Superior temporal gyrus (tissue), 1 donor: Measurements from ENCODE around the gene ZCCHC24.
A peak's percentile ranks its signal among the peaks of the same experiment; 100 is the strongest.

Experiments used
- DNase-seq: peaks from one replicate; pipeline ENCODE4 v3.0.0-alpha.2; 2016; ENCODE audit errors: extremely low spot score

ZCCHC24 gene

DNA sequence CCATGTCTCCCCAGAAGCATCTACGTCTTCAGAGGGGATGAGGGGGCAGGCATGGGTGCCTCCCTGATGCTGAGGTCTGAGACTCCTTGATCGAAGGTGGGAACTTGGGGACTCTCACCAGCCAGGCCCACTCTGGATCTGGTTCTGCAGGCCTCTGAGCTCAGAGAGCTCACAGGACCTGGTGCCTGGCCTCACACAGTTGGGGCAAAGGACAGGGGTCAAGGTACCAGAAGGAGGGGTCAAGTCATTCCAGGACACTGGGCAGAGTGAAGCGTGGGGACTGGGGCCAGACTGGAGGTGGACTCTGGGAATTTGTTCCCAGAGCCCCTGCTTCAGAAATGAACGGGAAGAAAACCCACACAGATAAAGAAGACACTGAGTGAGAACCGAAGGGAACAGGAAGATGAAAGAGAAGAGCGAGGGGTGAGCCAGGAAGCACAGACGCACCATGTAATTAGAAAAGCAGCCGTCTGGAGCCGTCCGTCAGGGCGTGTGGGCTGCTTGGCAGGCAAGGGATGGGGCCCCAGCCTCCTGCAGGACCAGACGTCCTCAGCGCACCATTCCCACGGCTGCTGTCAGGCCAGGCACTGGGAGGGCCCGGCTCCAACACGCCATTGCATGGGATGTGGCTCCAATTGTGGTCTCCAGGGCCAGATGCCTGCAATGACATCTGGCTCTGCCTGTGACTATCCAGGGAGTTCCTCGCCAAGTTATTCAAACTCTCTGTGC, 47.7 kb downstream of the ZCCHC24 start:
- DNase-seq: no peak

DNA sequence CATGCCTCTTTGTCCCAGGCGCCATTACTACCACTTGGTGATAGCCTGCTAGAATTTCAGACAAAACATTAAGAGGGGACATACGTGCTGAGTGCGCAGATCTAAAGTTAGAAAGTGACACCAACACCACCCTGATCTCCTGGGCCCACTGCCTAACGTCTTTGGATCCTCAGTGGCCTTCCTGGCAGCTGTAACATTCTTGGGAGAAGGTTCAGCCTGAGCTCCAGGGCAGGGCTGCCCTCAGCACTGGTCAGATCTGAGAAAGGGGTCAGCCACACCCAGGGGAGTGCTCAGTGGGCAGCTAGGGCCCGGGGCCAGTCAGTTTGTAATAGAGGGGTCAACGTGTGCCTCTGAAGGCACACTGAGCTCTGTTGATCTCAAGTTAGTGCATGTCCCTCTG, 48.4 kb downstream of the ZCCHC24 start:
- DNase-seq: no peak

DNA sequence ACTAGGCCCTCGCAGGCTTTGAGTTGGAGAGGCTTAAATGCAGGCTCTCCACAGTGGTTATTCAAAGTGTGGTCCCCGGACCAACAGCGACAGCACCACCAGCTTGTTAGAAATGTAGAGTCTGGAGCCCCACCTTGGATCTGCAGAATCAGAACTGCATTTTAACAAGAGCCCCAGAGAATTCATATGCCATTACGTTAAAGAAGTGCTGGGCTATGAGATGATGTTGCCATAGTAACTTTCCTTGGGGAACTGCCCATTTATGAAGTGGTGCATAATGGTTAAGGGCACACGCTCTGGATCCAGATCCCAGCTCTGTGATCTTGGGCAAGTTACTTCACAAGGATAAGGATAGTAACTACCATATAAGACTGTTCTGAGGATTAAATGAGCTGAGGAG, 48.9 kb downstream of the ZCCHC24 start:
- DNase-seq: no peak

DNA sequence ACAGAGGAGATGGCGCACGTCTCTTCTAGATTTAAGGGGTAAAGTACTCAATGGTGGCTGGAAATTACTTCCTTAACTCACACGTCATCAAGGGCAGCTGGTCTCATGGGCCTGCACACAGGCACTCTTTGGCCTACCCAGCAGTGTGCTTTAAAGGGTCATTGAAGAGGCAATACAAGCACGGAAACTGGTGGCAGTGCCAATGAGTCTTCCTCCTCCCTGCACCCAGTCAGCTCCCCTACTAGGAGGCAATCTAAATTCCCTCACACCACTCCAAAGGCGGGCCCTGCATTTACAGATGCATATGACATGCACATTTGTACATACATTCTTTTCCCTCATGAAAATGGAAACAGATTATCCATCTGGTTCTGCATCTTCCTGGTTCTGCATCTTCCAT, 50.8 kb downstream of the ZCCHC24 start:
- DNase-seq: no peak

DNA sequence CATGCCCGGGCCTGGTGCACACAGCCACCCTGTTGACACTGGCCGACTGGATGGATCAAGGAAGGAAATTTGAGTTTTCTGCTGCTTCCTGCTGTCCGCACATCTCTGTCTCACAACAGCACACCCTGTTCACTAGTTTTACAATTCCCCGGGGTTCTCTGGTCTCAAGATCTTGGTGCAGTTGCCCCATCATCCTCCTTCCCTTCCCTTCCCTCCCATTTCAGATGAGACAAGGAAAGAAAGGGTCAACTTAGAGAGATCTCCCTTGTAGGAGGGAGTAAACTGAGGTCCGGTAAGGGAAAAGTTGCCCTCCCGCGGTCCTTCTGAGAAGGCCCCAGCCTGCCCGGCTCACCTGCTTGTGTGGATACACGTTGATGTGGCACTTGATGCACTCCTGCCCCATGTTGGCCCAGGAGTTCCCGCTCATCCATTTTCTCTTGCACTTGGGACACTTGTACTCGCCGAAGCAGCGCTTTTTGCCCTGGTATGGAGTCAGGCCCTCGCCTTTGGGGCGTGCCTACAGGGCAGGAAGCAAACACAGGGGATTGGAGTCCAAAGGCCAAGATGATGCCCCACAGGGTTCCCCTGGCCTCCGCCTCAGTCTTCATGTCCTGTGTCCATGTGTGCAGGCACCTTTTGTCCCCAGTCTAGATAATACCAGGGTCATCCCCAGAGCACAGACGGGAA, 51.4 kb downstream of the ZCCHC24 start:
- no peak for DNase-seq

DNA sequence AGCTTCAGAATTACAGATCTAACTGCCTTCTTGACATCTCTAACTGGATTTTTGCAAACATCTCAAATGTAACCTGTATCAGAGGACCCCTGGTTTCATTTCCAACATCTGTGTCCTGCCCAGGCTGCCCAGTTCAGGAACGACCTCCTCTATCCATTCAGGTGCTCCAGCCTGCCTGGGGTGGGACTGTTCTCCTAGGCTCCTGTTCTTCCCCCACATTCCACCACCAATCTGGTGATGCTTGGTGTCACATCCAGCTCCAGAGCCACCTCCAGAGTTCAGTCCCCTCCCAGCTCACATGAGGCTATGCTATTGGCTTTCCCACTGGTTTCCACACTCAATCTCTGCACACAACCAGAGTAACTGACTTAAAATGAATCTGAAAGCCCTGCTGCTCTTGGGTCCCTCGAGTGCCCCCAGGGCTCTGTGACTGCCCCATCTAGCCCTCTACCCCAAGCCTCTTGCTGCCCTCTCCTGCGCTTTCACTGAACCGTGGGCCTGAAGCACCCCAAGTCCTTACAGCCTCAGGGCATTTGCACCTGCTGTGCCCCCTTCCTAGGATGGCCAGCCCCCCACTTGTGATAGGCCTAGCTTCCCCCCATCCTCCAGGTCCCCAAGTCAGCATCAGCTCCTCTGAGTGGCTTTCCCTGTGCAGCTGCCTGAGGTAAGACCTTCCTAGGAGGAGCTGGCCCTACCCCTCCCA, 52.1 kb downstream of the ZCCHC24 start:
- no peak for DNase-seq

DNA sequence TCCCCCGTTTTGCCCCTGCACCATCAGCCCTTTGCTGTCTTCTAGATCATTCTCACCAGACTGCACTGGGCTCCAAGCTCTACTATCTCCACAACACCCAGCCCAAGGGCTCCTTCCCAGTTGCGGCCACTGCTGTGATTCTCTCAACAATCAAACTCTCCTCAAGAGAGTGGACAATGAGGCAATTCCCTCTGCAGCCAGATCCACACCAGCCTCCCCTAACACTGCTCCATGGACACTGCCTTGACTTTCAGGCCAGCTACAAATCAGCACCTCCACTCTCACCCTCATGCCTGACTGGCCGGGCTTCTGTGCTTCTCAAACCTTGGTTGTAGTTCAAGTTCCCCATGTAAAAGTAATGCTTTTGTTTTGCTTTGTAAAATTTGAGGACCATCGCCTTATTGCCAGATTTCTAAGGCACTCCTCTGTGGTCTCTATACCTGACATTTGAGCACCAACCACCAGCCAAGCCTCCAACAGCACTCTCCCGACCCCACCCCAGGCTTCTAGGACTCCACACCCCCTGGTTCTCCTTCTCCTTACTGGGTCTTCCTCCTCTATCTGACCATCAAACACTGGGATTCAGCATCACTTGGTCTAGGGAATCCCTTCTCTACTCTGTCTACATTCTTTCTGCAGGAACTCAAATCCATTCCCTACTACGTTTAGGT, 52.8 kb downstream of the ZCCHC24 start:
- no peak for DNase-seq

DNA sequence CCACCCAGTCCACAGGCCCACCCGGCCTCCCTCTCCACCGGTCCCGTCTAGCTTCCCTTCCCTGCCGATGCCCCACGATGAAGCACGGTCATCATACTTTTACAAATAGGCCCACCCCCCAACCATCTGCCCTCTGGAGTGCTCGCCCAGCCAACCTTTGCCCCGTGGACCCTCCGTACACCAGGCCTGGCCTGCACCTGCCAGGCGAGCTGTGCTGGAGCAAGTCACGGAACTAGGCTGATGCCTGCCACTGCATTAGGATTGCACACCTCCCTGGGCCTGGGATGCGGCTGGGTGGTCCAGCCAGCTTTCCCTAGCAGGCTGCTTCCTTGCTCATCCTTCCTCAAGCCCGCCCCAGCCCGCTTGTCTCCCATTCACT, 53.4 kb downstream of the ZCCHC24 start:
- DNase-seq: no peak

DNA sequence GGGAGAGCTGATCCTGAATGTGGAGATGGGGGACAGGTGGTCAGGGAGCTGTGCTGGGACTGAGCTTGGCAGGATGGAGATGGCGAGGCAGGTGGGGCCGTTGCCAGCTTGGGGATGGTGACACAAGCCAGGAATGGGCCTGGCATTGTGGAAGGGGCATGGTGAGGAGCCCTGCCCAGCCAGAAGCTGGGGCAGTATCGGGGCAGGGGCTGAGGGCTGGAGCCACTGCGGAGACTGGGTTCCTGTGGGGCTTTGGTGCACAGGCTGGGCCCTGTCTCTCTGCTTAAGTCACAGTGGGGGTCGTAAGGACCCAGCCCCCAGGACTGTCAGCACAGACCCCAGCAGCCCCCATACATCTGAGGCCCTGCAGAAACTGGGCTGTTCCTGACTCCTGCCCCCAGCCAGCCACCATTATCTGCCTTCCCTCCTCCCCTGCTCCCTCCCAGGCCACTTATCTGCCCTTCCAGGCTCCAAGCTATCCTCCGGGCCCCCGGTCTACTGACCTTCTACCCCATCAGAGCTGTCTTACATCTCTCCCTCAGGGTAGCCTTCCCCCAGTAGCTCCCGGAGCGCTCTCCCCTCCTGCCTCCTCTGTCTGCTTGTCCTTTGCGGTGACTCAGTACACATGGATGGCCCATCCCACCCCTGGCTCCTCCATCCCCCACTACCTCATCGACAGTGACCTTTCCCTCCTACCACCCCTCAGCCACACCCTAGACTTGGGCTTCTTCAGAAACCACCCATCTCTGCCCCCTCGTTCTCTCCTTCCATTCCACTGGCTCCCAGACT, 54.0 kb downstream of the ZCCHC24 start:
- DNase-seq: no peak

DNA sequence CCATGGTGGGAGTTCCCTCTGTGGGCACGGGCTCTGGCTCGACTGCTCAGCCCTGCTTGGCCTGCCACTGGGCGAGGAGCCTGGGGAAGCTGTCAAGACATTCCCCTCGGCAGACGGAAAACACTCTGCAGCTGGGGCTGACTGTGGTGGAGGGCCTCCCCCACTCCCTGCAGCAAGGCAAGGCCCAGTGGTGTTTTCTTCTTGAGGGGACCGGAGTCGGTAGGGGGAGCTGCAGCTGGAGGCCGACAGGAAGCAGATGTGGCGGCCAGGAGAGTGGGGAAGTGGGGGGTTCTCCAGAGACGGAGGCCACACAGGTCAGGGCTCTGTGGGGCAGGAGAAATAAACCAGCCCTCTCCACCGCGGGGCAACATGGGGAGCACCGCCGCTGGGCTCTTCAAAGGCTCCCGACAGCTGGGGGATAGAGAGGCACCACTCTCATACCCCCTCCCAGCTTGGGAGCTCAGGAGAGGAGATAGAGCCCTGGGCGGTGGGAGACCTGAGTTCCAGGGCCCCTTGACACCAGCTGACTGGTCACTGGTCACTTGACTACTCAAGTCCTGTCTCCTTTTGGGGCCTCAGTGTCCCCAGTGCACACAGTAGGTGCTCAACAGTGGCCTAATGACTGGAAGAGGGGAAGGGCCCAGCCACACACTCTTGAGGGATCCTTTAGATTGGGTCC, 54.7 kb downstream of the ZCCHC24 start:
- DNase-seq: peak; percentile 6

DNA sequence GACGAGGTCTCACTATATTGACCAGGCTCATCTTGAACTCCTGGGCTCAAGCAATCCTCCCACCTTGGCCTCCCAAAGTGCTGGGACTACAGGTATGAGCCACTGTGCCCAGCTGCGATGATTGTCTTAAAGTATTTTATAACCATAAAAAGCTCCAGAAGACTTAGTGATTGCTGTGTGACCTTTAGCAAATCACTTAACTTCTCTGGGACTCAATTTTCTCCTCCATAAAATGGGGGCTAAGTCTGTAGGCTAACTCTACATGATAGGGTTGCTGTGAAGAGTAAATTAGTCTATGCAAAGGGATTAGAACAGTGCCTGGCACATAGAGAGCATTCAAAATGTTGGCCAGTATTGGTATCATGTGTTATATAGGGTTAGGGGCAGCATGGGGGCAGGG, 55.4 kb downstream of the ZCCHC24 start:
- DNase-seq: no peak

DNA sequence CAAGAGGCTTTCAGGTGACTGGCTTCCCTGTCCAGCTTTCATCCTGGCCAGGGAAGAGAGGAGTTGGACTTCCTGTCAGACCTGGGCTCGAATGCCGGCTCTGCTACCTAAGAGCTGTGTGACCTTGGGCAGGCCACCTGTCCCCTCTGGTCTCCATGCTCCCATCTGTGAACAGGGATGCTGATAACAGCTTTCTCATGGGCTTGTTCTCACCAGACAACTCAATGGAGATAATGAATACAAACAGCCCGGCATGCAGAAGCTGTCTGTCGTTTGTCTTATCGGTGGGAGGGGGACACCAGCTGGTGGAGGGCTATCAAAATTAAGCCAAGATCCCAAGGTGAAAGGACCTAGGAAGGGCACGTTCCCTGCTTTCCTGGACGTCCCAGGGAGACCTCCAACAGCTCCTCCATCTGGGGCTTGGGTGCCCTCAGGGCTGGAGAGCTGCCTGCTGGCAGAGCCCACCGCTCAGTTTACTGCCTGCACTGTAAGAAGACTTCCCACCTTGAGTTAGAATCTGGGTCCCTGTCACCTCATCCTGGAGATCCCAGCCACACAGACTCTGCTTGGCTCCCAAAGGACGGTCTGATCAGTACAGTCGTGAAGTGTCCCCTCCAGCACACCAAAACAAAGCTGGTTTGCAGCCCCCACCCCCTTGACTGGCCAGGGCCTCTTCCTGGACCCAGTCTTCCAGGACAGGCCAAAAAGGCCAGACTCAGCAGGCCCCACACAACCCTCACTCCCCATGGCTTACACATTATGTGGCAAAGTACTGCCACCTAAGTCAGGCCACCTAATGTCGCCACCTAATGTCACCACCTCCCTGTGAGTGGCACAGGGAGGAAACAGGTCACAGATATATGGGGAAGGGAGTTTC, 57.2 kb downstream of the ZCCHC24 start:
- DNase-seq: no peak

DNA sequence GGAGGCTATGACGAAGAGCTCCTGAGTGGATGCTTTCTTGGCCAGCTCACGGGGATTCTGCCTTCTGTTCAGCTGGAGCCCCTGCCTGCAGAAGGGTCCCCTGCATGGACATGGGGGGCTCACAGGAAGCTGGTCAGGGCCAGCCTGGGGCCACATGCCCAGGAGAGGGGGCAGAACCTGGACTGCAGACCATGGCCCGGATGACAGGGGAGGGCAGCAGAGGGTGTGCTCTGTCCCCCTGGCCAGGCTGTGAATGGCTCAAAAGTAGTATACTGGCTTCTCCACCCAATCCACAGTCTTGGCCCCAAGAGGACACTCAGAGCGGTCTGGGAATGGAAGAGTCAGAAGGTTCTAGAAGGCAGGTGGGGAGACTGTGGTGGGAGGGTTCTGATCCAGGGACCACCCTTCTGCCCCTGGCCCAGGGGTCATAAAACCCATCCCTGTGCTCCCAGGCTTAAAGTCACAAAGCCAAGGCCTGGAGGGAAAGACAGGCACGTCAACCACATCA, 57.9 kb downstream of the ZCCHC24 start:
- no peak for DNase-seq

DNA sequence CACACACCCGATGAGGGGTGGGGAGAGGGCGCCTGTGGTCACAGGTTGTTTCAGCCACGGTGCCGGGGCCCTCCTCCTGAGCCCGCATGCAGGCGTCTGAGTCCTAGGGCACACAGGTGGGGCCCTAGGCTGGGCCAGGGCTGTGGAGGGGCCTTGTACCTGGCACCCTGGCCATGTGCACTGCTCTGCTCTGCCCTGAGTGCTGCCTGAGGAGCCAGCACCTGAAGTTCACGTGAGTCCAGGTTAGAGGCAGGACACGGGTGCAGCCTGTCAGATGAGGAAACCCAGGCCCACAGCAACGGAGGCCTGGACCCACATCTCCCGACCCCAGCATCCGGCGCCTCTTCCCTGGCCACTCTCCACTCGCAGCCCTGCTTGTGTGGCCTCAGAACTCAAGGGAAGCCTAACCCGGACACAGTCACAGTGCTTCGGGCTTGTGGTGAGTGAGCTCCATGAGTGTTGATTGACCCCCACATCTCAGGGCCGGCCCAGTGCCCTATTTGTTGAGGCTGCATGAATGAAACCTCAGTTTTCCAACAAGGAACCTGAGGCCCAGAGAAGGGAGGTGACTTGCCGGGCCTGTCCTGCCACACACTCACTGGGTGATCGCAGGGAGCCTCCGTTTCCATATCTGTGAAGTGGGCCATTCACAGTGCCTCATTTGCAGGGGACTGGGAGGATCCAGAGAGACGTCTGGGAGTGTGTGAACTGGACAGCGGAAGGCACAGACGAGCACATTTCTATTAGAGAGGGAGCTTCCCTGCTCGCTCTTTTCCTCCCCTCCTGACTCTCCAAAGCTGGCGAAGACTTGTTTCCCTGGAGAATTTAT, 58.6 kb downstream of the ZCCHC24 start:
- no peak for DNase-seq

DNA sequence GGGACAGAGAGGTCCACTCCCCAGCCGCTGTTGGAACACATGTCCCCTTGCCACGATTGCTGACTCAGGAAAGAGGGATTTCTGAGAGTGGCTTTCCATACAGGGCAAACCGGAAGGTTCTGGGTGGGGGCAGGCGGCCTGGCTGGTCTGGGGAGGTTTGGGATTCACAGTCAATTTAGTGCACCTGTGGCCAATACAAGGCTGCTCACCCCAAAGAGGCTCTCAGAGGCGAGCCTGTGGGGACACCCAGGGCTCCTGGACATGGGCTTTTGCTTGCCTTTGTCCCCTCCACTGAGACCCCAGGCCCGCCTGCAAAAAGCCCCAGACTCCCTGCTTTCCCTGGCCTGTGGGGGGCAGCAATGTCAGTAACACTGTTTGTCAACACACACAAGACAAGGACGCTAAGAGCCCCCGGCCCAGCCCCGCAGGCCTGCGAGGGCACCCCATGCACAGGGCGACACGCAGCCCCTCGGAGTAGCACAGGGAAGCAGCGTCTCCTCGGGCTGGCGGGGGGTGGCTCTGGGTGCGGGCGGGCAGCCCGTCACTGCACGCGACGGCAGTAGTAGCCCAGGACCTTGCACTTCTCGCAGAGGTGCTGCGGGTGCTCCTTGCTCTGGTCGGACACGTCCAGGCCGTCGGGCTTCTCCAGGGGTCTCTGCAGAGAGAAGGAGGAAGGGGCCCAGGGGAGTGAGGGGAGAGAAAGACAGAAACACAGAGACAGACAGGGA, 59.5 kb downstream of the ZCCHC24 start:
- no peak for DNase-seq

DNA sequence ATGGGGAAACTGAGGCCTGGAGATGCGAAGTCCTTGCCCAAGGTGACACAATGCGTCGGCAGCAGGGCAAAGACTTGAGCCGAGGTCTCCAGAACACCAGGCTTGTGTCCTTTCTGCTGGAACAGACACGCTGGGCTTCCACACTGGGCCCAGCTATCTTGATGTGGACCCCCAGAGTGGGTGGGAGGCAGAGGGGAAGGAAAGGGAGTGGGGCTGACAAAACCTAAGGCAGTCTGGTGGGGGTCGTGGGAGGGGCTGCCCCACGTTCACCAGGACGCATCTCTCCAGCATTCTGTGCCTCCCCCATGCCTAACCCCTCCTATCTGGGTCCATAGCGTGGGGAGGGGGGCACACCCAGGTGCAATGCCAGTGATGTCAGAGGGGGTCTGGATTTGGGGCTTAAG, 60.0 kb downstream of the ZCCHC24 start:
- no peak for DNase-seq

DNA sequence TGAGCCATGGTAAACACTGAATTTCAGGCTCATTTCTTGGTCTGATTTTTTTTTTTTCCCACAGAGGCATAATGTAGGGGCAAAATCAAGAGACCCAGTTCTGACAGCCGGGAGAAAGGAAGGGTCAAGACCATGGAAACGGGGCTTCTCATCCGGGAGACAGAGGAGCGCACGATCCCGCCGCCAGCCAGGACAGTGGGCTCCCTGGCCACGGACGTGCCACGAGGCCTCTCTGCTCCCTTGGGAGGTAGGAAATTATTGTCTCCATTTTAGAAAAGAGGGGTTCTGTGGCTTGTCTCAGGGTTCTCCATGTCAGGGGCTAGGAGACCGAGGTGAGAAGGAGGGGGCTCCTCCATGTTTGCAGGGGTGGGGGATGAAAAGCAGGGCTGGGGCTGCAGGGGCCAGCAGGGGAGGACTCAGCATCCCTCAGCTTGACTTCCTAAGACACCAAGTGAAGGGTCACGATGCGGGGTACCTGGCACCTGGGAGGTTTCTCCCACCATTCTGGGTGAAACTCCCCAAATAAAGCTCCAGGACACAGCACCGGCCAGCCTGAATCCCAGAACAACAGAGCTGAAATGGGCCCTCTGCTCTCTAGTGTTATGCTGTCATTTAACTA, 60.5 kb downstream of the ZCCHC24 start:
- DNase-seq: no peak
